Ishikawa (cell line): ENCODE data around the gene BIK.

ENCODE experiments used
- EP300 ChIP-seq: IDR thresholded peaks from 2 replicates; pipeline ENCODE4 v1.6.1; 2012; ENCODE audit warnings: borderline replicate concordance
- RAD21 ChIP-seq: IDR thresholded peaks from 2 replicates; pipeline ENCODE4 v1.6.1; 2012; ENCODE audit warnings: low read depth
- ZBTB7A ChIP-seq: IDR thresholded peaks from 2 replicates; pipeline ENCODE4 v1.6.1; 2012; ENCODE audit warnings: low read depth

- TF ChIP-seq ZBTB7A (no peak), RAD21 (no peak), EP300 (no peak)
These were observed 21.4 kb downstream of the BIK start for GRCh38 chr22:43131773-43132501.
